HG03457 (cell line): Measurements from ENCODE around the gene GATA2.

Experiments used
- ATAC-seq: cut with Tn5 transposase; IDR thresholded peaks from one replicate; pipeline ENCODE4 v1.9.1; 2021; ENCODE audit warnings: moderate number of reproducible peaks; ENCODE audit not compliant: unreplicated experiment

Gene GATA2

DNA sequence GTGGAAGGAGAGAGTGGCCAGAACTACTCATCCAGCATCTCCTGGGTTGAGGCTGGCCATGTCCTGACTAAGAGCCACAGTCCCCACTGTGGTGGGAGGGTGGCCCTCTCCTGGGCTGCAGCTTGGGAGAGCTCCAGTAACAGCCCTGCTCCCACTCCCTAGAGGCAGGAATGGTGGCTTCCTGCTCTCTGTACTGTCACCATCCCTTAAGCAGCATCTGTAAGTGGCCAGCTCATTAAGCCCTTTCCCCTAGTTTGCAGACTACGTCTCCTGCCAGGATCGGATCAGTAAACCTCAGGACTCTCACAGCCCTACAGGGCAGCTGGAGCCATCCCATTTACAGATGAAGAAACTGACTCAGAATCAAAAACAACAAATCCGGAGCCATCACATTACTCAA, 56.8 kb downstream of the GATA2 start:
- ATAC-seq, result no peak

- ATAC-seq, result no peak
Measured at GRCh38 chr3:128435561-128435960, 57.4 kb downstream of the GATA2 start.

DNA sequence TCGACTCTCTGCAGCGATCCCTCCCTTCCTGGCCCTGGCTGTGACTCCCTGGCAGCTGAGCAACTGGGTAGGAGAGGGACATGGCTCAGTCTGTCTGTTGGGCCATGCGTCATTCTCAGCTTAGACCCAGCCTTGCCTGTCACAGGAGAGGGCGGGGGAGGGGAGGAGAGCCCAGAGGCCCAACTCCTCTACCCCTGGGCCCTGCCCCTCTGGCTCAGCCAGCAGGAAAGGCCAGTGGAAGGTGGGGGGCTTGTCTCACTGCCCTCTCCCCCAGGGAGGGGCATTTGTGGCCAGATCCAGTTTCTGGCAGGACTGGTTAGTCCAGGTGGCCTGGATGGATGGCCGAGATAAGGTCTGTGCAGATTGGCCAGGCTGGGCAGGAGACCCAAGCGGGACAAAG, 57.9 kb downstream of the GATA2 start:
- no peak for ATAC-seq

GRCh38 chr3:128434524-128434923, 58.5 kb downstream of the GATA2 start:
- ATAC-seq, result no peak

- ATAC-seq, result no peak
Measured at GRCh38 chr3:128433837-128434165, 59.2 kb downstream of the GATA2 start.

- no peak for ATAC-seq
Measured at GRCh38 chr3:128432971-128433836, 59.8 kb downstream of the GATA2 start.

DNA sequence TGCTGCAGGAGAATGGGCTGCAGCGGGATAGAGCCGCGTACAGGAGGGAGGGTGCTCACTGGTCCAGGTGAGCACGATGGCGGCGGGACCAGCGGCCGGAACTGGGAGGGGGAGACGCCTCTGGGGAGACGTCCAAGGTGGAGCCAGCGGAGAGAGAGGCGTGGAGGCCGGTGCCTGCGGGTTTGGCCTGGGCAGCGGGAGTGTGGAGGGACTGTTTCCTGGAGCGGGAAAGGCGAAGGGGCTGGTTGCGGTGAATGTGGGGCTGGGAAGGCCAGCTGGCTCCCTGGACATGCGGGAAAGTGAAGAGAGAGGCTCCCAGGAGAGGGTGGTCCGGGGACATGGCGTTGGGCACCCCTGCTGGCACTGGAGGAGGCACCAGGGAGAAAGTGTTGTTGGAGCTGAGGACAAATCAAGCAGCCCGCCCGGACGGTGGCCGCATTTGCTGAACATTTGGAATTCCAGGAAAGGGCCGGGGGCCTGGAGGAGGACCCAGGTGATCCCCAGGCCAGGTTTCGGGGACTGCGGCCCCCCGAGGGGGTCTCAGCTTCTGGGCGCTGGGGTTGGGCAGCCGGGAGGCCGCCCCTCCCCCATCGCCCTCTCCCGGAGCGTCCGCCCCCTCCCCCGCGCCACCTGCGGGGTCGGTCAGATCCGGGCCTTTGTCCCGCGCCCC, 60.6 kb downstream of the GATA2 start:
- ATAC-seq, result no peak

- ATAC-seq, result no peak
Measured at GRCh38 chr3:128431803-128432300, 61.1 kb downstream of the GATA2 start.

DNA sequence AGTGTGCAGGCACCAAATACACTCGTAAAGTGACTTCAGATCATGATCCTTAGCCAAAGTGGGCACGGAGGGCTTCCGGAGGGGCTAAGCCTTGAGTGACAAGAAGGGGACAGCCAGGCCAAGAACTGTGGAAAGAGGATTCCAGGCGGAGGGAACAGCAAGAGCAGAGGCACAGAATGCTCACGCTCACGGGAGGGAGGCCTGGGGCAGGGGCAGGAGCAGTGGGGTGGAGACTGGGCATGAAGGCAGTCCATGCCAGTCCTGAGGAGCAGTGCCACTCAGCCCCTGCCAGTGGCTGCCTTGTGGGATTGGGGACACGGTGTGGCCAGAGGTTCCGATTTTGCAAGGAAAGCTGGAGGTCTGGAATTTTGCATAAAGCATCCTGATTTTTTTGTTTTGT, 62.3 kb downstream of the GATA2 start:
- ATAC-seq, result no peak

DNA sequence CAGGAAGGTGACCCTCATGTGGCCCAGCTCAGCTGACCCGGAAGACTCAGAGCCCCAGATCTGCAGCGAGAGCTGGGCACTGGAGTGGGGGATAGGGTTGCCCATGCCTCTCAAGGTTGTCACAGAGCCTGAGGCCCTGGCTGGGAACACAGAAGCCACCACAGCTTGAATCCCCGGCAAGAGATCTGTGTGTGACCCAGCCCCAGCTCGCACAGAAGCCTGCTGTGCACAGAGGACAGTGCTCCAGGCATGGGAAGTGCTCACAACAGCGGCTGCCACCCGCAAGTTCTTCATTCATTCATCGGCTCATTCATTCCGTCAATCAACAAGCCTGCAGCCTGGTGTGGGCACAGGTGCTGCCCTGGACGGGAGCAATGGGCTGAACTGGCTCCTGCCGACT, 62.7 kb downstream of the GATA2 start:
- no peak for ATAC-seq

- ATAC-seq, result no peak
Measured at GRCh38 chr3:128429751-128430150, 63.2 kb downstream of the GATA2 start.
